ENCODE data around the gene MVD.

Gene MVD

GRCh38 chr16:88651276-88651988, 11.5 kb downstream of the MVD start:
- Histone ChIP-seq H3K27ac (ENCODE audit: low read depth, low read length) (no peak overlapping the region), H3K4me1 (ENCODE audit: control insufficient read depth in 5 of 5, insufficient read depth in 5 of 5, low read length in 5 of 5) (peaks cover 0 to 39% (median 27%) of the 10 kb centered on the region in 5 donors), H3K4me3 (ENCODE audit: low read depth in 1 of 5, low read length in 5 of 5) (peak overlapping the region; percentile 43 to 78 (median 69)), H3K9ac (ENCODE audit: low read length in 5 of 5) (peak overlapping the region in 4 of 5 donors; percentile 21 to 79 (median 60)), H3K27me3 (ENCODE audit: control insufficient read depth in 5 of 5, insufficient read depth in 4 of 5, low read length in 5 of 5) (no peaks in the 10 kb centered on the region), H3K36me3 (ENCODE audit: control insufficient read depth in 5 of 5, insufficient read depth in 5 of 5, low read length in 5 of 5) (peaks cover 0 to 39% (median 25%) of the 10 kb centered on the region in 5 donors), H3K9me3 (ENCODE audit: control insufficient read depth in 5 of 5, low read length in 5 of 5) (no peaks in the 10 kb centered on the region)

DNA sequence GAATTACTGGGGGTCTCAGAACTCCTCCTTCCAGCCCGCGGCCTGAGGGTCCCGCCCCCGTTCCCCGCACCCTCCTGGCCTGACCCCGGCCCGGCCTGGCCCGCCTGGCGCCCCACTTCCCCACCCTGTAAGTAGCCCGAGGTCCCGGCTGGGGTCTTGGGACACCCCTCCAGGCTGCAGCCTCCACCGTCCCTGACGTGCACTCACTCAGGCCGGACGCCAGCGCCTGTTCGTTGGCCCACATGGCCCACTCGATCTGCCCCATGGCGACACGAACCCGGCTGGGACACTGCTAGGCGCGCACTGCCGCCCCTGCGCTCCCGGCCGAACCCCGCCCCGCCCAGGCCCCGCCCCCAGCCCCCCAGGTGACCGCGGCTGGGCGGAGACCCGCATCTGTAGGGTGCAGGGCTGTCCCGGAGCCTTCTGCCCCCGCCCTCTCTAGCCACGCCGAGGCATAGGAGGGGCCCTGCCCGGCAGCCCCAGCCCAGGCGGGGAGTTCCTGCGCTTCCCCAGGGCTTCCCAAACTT, 12.1 kb downstream of the MVD start, which contains the start of gene CYBA:
TSS of gene CYBA (minus strand) at position 305 of the 527 bp plus-strand sequence. CDS start at position 265, 40 bp downstream.
- Histone ChIP-seq H3K27ac (ENCODE audit: low read depth, low read length) (no peak within 1 kb of the TSS), H3K4me3 (ENCODE audit: low read depth in 1 of 5, low read length in 5 of 5) (peak within 1 kb of the TSS; percentile 43 to 78 (median 69)), H3K9ac (ENCODE audit: low read length in 5 of 5) (peak within 1 kb of the TSS in 4 of 5 donors; percentile 61 to 84 (median 74)), H3K4me1 (ENCODE audit: control insufficient read depth in 5 of 5, insufficient read depth in 5 of 5, low read length in 5 of 5) (peaks cover 0 to 39% (median 27%) of the 10 kb centered on the region in 5 donors), H3K9me3 (ENCODE audit: control insufficient read depth in 5 of 5, low read length in 5 of 5) (no peaks in the 10 kb centered on the region), H3K27me3 (ENCODE audit: control insufficient read depth in 5 of 5, insufficient read depth in 4 of 5, low read length in 5 of 5) (no peaks in the 10 kb centered on the region), H3K36me3 (ENCODE audit: control insufficient read depth in 5 of 5, insufficient read depth in 5 of 5, low read length in 5 of 5) (peaks cover 0 to 33% (median 21%) of the 10 kb centered on the region in 5 donors)

- peaks cover 0 to 39% (median 27%) of the 10 kb centered on the region in 5 donors for H3K4me1 ChIP-seq (ENCODE audit: control insufficient read depth in 5 of 5, insufficient read depth in 5 of 5, low read length in 5 of 5)
- no peaks in the 10 kb centered on the region for H3K9me3 ChIP-seq (ENCODE audit: control insufficient read depth in 5 of 5, low read length in 5 of 5)
- H3K36me3 ChIP-seq (ENCODE audit: control insufficient read depth in 5 of 5, insufficient read depth in 5 of 5, low read length in 5 of 5) = peaks cover 0 to 34% (median 14%) of the 10 kb centered on the region in 5 donors
- H3K4me3 ChIP-seq (ENCODE audit: low read depth in 1 of 5, low read length in 5 of 5) = peak overlapping the region in 4 of 5 donors; percentile 69 to 78 (median 70)
- no peak overlapping the region for H3K27ac ChIP-seq (ENCODE audit: low read depth, low read length)
- H3K27me3 ChIP-seq (ENCODE audit: control insufficient read depth in 5 of 5, insufficient read depth in 4 of 5, low read length in 5 of 5) = no peaks in the 10 kb centered on the region
- peak overlapping the region in 4 of 5 donors; percentile 61 to 84 (median 74) for H3K9ac ChIP-seq (ENCODE audit: low read length in 5 of 5)
Observed at GRCh38 chr16:88649924-88650748, 12.8 kb downstream of the MVD start.

DNA sequence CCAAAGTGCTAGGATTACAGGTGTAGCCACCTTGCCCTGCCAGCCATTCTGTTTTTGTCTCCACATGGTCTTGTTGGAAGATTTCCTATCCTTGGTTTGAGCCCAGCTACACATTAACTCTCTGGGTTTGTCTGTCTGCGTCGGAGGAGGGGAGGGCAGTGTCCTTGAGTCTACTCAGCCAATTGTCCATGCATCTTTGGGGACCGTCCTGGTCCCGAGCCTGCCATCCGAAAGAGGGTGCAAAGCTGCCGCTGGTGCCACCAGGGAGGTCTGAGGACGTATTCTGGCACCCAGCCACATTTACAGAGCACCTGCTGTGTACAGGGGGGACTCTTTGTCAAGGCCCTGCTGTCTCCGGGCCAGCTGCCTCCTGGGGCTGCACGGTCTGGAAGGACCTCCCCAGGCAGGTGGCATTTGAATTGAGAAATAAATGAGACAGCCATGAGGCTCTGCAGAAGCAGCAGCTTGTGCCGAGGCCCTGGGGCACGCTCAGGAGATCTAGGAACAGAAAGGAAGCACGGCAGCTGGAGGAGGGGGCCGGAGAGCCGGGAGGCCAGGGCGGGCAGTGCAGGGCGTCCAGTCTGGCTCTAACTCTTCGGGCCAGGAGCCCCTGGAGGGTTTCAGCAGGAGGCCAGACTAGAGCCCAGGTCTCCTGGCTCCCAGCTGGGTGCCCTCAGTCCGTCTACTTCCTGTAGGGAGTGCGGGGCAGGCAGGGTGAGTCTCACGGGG, 13.5 kb downstream of the MVD start:
- H3K9me3 ChIP-seq (ENCODE audit: control insufficient read depth in 5 of 5, low read length in 5 of 5) = no peaks in the 10 kb centered on the region
- H3K27me3 ChIP-seq (ENCODE audit: control insufficient read depth in 5 of 5, insufficient read depth in 4 of 5, low read length in 5 of 5) = no peaks in the 10 kb centered on the region
- H3K4me1 ChIP-seq (ENCODE audit: control insufficient read depth in 5 of 5, insufficient read depth in 5 of 5, low read length in 5 of 5) = peaks cover 0 to 39% (median 27%) of the 10 kb centered on the region in 5 donors
- peak overlapping the region in 3 of 5 donors; percentile 69 to 78 (median 70) for H3K4me3 ChIP-seq (ENCODE audit: low read depth in 1 of 5, low read length in 5 of 5)
- H3K9ac ChIP-seq (ENCODE audit: low read length in 5 of 5) = peak overlapping the region in 2 of 5 donors; percentile 2 to 76
- peaks cover 0 to 27% (median 6%) of the 10 kb centered on the region in 5 donors for H3K36me3 ChIP-seq (ENCODE audit: control insufficient read depth in 5 of 5, insufficient read depth in 5 of 5, low read length in 5 of 5)
- H3K27ac ChIP-seq (ENCODE audit: low read depth, low read length) = no peak overlapping the region

GRCh38 chr16:88647178-88648070, 15.5 kb downstream of the MVD start:
- no peaks in the 10 kb centered on the region for H3K9me3 ChIP-seq (ENCODE audit: control insufficient read depth in 5 of 5, low read length in 5 of 5)
- peaks cover 0 to 20% (median 0%) of the 10 kb centered on the region in 5 donors for H3K36me3 ChIP-seq (ENCODE audit: control insufficient read depth in 5 of 5, insufficient read depth in 5 of 5, low read length in 5 of 5)
- H3K4me3 ChIP-seq (ENCODE audit: low read depth in 1 of 5, low read length in 5 of 5) = no peak overlapping the region
- H3K4me1 ChIP-seq (ENCODE audit: control insufficient read depth in 5 of 5, insufficient read depth in 5 of 5, low read length in 5 of 5) = peaks cover 0 to 39% (median 27%) of the 10 kb centered on the region in 5 donors
- H3K9ac ChIP-seq (ENCODE audit: low read length in 5 of 5) = no peak overlapping the region
- H3K27me3 ChIP-seq (ENCODE audit: control insufficient read depth in 5 of 5, insufficient read depth in 4 of 5, low read length in 5 of 5) = no peaks in the 10 kb centered on the region
- H3K27ac ChIP-seq (ENCODE audit: low read depth, low read length) = no peak overlapping the region

DNA sequence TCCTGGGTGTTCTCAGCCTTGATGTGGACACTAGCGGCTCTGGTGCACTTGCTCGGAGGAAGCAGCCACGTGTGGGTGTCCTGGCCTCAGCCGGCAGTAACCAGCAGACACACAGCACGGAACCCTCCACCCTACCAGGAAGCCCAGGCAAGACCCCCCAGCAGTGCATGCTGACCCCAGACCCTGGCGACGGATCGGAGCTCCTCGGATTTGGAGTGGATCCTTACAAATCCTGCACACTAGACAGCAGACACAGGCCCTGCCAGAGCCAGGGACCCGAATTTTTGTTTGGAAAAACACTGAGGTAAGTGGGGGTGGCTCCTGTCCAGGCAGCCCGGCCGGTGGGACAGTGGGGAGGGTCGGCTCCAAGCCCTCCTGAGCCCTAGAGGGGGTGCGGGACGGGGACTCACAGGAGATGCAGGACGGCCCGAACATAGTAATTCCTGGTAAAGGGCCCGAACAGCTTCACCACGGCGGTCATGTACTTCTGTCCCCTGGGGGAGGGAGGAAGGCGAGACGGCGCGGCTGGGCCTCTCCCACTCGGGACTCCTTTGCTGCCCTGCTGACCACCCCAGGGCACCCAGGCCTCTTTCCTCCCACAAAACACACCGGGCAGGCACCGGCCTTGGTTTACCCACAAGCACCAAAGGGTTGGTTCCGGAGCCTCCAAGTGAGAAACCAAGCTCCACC, 16.4 kb downstream of the MVD start:
- H3K36me3 ChIP-seq (ENCODE audit: control insufficient read depth in 5 of 5, insufficient read depth in 5 of 5, low read length in 5 of 5) = peaks cover 0 to 20% (median 0%) of the 10 kb centered on the region in 5 donors
- no peak overlapping the region for H3K4me3 ChIP-seq (ENCODE audit: low read depth in 1 of 5, low read length in 5 of 5)
- no peak overlapping the region for H3K9ac ChIP-seq (ENCODE audit: low read length in 5 of 5)
- peaks cover 0 to 36% (median 24%) of the 10 kb centered on the region in 5 donors for H3K4me1 ChIP-seq (ENCODE audit: control insufficient read depth in 5 of 5, insufficient read depth in 5 of 5, low read length in 5 of 5)
- H3K9me3 ChIP-seq (ENCODE audit: control insufficient read depth in 5 of 5, low read length in 5 of 5) = no peaks in the 10 kb centered on the region
- no peak overlapping the region for H3K27ac ChIP-seq (ENCODE audit: low read depth, low read length)
- H3K27me3 ChIP-seq (ENCODE audit: control insufficient read depth in 5 of 5, insufficient read depth in 4 of 5, low read length in 5 of 5) = no peaks in the 10 kb centered on the region

DNA sequence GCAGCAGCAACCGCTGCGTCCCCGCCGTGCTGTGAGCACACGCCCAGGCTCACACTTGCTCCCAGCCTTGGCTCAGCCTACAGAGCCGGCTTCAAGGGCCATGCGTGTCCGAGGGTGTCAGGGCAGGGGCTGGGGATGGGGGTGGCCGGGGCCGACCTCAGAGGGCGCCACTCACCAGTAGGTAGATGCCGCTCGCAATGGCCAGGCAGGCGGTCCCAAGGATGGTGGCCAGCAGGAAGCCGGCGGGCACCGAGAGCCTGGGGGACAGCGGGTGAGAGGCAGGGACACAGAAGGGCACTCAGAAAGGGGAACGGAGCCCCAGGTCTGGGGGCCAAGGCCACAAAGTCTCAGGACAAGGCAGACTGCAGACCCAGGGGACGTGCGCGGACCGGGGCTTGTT, 16.9 kb downstream of the MVD start:
- Histone ChIP-seq H3K4me1 (ENCODE audit: control insufficient read depth in 5 of 5, insufficient read depth in 5 of 5, low read length in 5 of 5) (peaks cover 0 to 30% (median 18%) of the 10 kb centered on the region in 5 donors), H3K9ac (ENCODE audit: low read length in 5 of 5) (no peak overlapping the region), H3K27me3 (ENCODE audit: control insufficient read depth in 5 of 5, insufficient read depth in 4 of 5, low read length in 5 of 5) (peaks cover 0 to 3% (median 2%) of the 10 kb centered on the region in 5 donors), H3K27ac (ENCODE audit: low read depth, low read length) (no peak overlapping the region), H3K4me3 (ENCODE audit: low read depth in 1 of 5, low read length in 5 of 5) (no peak overlapping the region), H3K36me3 (ENCODE audit: control insufficient read depth in 5 of 5, insufficient read depth in 5 of 5, low read length in 5 of 5) (peaks cover 0 to 20% (median 0%) of the 10 kb centered on the region in 5 donors), H3K9me3 (ENCODE audit: control insufficient read depth in 5 of 5, low read length in 5 of 5) (no peaks in the 10 kb centered on the region)

- Histone ChIP-seq H3K36me3 (ENCODE audit: control insufficient read depth in 5 of 5, insufficient read depth in 5 of 5, low read length in 5 of 5) (peaks cover 0 to 20% (median 0%) of the 10 kb centered on the region in 5 donors), H3K4me3 (ENCODE audit: low read depth in 1 of 5, low read length in 5 of 5) (no peak overlapping the region), H3K9ac (ENCODE audit: low read length in 5 of 5) (no peak overlapping the region), H3K27ac (ENCODE audit: low read depth, low read length) (no peak overlapping the region), H3K27me3 (ENCODE audit: control insufficient read depth in 5 of 5, insufficient read depth in 4 of 5, low read length in 5 of 5) (peaks cover 5 to 7% (median 6%) of the 10 kb centered on the region in 5 donors), H3K9me3 (ENCODE audit: control insufficient read depth in 5 of 5, low read length in 5 of 5) (no peaks in the 10 kb centered on the region), H3K4me1 (ENCODE audit: control insufficient read depth in 5 of 5, insufficient read depth in 5 of 5, low read length in 5 of 5) (peaks cover 0 to 27% (median 14%) of the 10 kb centered on the region in 5 donors)
Observed at GRCh38 chr16:88645455-88645854, 17.4 kb downstream of the MVD start.
